GM21515 (cell line): ENCODE results near the gene CHD3.

ENCODE experiments used
- ATAC-seq: cut with Tn5 transposase; IDR thresholded peaks from one replicate; pipeline ENCODE4 v1.9.1; 2021; ENCODE audit not compliant: unreplicated experiment

The CHD3 gene

GRCh38 chr17:7888184-7888920, at the start of gene CHD3:
Gene CHD3, plus strand, starts transcription at chr17:7888789. Its CDS starts 212 bp downstream, at chr17:7889001.
- no peak for ATAC-seq

GRCh38 chr17:7839190-7839875, 49.3 kb upstream of the CHD3 start:
- no peak for ATAC-seq

- ATAC-seq: no peak
These were observed 48.7 kb upstream of the CHD3 start for GRCh38 chr17:7839876-7840261.

- no peak for ATAC-seq
These were observed 48.1 kb upstream of the CHD3 start for GRCh38 chr17:7840441-7840840.

- ATAC-seq: no peak
These were observed 47.7 kb upstream of the CHD3 start for GRCh38 chr17:7840875-7841274.

- no peak for ATAC-seq
These were observed 47.1 kb upstream of the CHD3 start for GRCh38 chr17:7841396-7841914.

GRCh38 chr17:7841915-7842379, 46.6 kb upstream of the CHD3 start:
- ATAC-seq: peak; percentile 20

GRCh38 chr17:7842380-7843256, 46.0 kb upstream of the CHD3 start:
- peak; percentile 29 for ATAC-seq

GRCh38 chr17:7843257-7843535, 45.4 kb upstream of the CHD3 start:
- peak; percentile 0 for ATAC-seq

- peak; percentile 28 for ATAC-seq
These were observed 44.9 kb upstream of the CHD3 start for GRCh38 chr17:7843536-7844291.

- ATAC-seq: peak; percentile 36
These were observed 44.1 kb upstream of the CHD3 start for GRCh38 chr17:7844292-7845154.

- ATAC-seq: no peak
These were observed 43.1 kb upstream of the CHD3 start for GRCh38 chr17:7845359-7846062.

- no peak for ATAC-seq
These were observed 42.4 kb upstream of the CHD3 start for GRCh38 chr17:7846063-7846735.

- ATAC-seq: no peak
These were observed 41.6 kb upstream of the CHD3 start for GRCh38 chr17:7846765-7847661.

GRCh38 chr17:7848131-7848579, 40.4 kb upstream of the CHD3 start:
- ATAC-seq: no peak

- no peak for ATAC-seq
These were observed 39.9 kb upstream of the CHD3 start for GRCh38 chr17:7848739-7849129.

- ATAC-seq: no peak
These were observed 39.3 kb upstream of the CHD3 start for GRCh38 chr17:7849130-7849750.
